ENCODE measurements around the gene MADCAM1.

Gene MADCAM1

DNA sequence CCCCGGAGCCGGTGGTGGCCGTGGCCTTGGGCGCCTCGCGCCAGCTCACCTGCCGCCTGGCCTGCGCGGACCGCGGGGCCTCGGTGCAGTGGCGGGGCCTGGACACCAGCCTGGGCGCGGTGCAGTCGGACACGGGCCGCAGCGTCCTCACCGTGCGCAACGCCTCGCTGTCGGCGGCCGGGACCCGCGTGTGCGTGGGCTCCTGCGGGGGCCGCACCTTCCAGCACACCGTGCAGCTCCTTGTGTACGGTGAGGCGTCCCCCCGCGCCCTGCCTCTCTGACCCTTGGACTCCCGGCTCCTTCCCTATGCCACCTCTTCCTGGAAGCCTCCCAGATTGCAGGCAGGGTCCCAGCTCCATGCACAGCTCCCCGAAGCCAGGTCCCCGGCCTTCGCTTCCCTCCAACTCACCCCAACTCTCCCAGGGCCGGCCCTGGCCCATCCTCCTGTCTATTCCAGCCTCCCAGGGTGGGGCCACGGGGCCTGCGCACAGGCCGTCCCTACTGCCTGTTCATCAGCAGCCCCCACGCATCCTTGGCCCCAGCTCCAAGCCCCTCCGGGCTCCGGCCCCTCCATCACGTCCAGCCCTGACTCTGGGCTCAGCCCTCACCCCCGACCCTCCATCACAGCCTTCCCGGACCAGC, 1.7 kb downstream of the MADCAM1 start:
- H3K27me3 ChIP-seq (ENCODE audit: control insufficient read depth, insufficient read depth, low read length, poor library complexity, severe bottlenecking), result peaks cover 53% of the 10 kb centered on the region
- no peaks in the 10 kb centered on the region for H3K9me3 ChIP-seq (ENCODE audit: control insufficient read depth, low read length)
- peaks cover 6% of the 10 kb centered on the region for H3K4me1 ChIP-seq (ENCODE audit: control insufficient read depth, insufficient read depth, low read length)
- no peak overlapping the region for H3K27ac ChIP-seq (ENCODE audit: insufficient read depth, low read depth, low read length, poor library complexity, severe bottlenecking)
- H3K4me3 ChIP-seq (ENCODE audit: insufficient read depth, low read depth, low read length), result peak overlapping the region; percentile 18
- no peaks in the 10 kb centered on the region for H3K36me3 ChIP-seq (ENCODE audit: control insufficient read depth, insufficient read depth, low read length)
- 16 to 17% methylated on average over 50 of the region's 50 CpGs for WGBS, 2 experiments

DNA sequence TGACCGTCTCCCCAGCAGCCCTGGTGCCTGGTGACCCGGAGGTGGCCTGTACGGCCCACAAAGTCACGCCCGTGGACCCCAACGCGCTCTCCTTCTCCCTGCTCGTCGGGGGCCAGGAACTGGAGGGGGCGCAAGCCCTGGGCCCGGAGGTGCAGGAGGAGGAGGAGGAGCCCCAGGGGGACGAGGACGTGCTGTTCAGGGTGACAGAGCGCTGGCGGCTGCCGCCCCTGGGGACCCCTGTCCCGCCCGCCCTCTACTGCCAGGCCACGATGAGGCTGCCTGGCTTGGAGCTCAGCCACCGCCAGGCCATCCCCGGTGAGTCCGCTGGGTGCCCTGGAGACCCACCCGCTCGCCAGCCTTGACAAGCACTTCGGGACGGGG, 2.2 kb downstream of the MADCAM1 start:
- 64 to 65% methylated on average over 26 of the region's 26 CpGs for WGBS, 2 experiments
- no peak overlapping the region for H3K27ac ChIP-seq (ENCODE audit: insufficient read depth, low read depth, low read length, poor library complexity, severe bottlenecking)
- no peak overlapping the region for H3K4me3 ChIP-seq (ENCODE audit: insufficient read depth, low read depth, low read length)
- H3K4me1 ChIP-seq (ENCODE audit: control insufficient read depth, insufficient read depth, low read length), result peaks cover 6% of the 10 kb centered on the region
- peaks cover 53% of the 10 kb centered on the region for H3K27me3 ChIP-seq (ENCODE audit: control insufficient read depth, insufficient read depth, low read length, poor library complexity, severe bottlenecking)
- no peaks in the 10 kb centered on the region for H3K9me3 ChIP-seq (ENCODE audit: control insufficient read depth, low read length)
- H3K36me3 ChIP-seq (ENCODE audit: control insufficient read depth, insufficient read depth, low read length), result no peaks in the 10 kb centered on the region

- Histone ChIP-seq H3K4me3 (ENCODE audit: insufficient read depth, low read depth, low read length) (no peak overlapping the region), H3K4me1 (ENCODE audit: control insufficient read depth, insufficient read depth, low read length) (peaks cover 6% of the 10 kb centered on the region), H3K9me3 (ENCODE audit: control insufficient read depth, low read length) (no peaks in the 10 kb centered on the region), H3K27me3 (ENCODE audit: control insufficient read depth, insufficient read depth, low read length, poor library complexity, severe bottlenecking) (peaks cover 53% of the 10 kb centered on the region), H3K36me3 (ENCODE audit: control insufficient read depth, insufficient read depth, low read length) (no peaks in the 10 kb centered on the region), H3K27ac (ENCODE audit: insufficient read depth, low read depth, low read length, poor library complexity, severe bottlenecking) (no peak overlapping the region)
- 89% methylated on average over 31 of the region's 31 CpGs for WGBS, 2 experiments
Measured at GRCh38 chr19:498977-499623, 2.8 kb downstream of the MADCAM1 start.

GRCh38 chr19:501646-502045, 5.4 kb downstream of the MADCAM1 start:
- WGBS, 2 experiments, result 89 to 91% methylated on average over 17 of the region's 17 CpGs
- H3K9me3 ChIP-seq (ENCODE audit: control insufficient read depth, low read length), result no peaks in the 10 kb centered on the region
- peaks cover 6% of the 10 kb centered on the region for H3K4me1 ChIP-seq (ENCODE audit: control insufficient read depth, insufficient read depth, low read length)
- no peaks in the 10 kb centered on the region for H3K36me3 ChIP-seq (ENCODE audit: control insufficient read depth, insufficient read depth, low read length)
- H3K27ac ChIP-seq (ENCODE audit: insufficient read depth, low read depth, low read length, poor library complexity, severe bottlenecking), result no peak overlapping the region
- H3K27me3 ChIP-seq (ENCODE audit: control insufficient read depth, insufficient read depth, low read length, poor library complexity, severe bottlenecking), result peaks cover 40% of the 10 kb centered on the region
- no peak overlapping the region for H3K4me3 ChIP-seq (ENCODE audit: insufficient read depth, low read depth, low read length)

DNA sequence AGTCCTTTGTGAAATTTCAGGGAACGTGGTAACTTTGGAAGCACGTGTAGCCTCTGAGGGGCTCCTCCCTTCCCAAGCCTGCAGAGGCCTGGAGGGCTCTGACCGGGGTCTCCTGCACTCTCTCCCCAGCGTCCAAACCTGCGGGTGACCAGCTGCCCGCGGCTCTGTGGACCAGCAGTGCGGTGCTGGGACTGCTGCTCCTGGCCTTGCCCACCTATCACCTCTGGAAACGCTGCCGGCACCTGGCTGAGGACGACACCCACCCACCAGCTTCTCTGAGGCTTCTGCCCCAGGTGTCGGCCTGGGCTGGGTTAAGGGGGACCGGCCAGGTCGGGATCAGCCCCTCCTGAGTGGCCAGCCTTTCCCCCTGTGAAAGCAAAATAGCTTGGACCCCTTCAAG, 8.3 kb downstream of the MADCAM1 start:
- H3K4me3 ChIP-seq (ENCODE audit: insufficient read depth, low read depth, low read length), result no peak overlapping the region
- WGBS, 2 experiments, result 88 to 90% methylated on average over 14 of the region's 14 CpGs
- H3K4me1 ChIP-seq (ENCODE audit: control insufficient read depth, insufficient read depth, low read length), result peaks cover 5% of the 10 kb centered on the region
- H3K27ac ChIP-seq (ENCODE audit: insufficient read depth, low read depth, low read length, poor library complexity, severe bottlenecking), result no peak overlapping the region
- H3K36me3 ChIP-seq (ENCODE audit: control insufficient read depth, insufficient read depth, low read length), result no peaks in the 10 kb centered on the region
- H3K9me3 ChIP-seq (ENCODE audit: control insufficient read depth, low read length), result no peaks in the 10 kb centered on the region
- peaks cover 10% of the 10 kb centered on the region for H3K27me3 ChIP-seq (ENCODE audit: control insufficient read depth, insufficient read depth, low read length, poor library complexity, severe bottlenecking)

DNA sequence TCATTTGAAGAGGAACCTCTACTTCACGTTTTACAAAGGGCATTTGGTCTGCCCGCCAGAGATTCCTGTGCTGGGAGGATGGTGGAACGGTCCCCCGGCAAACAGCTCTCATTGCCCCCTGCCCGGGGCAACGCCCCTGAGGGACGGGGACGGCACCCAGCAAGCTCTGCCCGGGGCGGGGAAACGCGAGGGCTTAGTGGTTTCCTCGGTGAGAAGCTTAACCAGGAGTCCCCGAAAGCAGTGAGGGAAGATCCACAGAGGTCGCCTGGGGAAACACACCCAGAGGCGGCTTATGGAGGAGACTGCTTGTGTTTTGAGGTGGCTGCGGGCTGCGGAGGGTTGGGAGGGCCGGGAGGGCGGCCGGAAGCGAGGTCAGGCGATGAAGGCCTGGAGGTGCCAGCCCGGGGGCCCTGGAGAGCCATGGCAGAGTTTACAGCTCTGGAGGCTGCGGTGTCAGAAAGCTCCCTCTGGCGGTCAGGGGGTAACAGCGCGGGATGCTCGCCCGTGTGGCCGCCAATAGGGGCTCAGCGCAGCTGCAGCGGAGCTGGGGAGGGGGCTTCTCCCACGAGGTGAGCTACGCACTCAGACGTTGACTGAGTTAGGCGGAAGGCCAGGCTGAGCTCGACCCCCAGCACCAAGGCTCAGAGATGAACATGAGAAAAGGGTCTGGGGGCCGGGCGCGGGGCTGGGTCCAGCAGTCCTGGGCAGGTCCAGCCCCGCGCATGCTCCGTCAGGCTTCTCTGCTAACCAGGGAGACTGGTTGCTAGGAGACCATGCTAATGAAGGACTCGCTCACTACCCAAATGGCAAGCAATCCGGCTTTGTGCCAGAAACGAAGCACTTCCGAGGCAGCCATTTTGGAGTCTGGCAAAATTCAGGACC, 10.4 kb downstream of the MADCAM1 start:
- 9% methylated on average over 48 of the region's 48 CpGs for WGBS, 2 experiments
- Histone ChIP-seq H3K4me3 (ENCODE audit: insufficient read depth, low read depth, low read length) (peak overlapping the region; percentile 99), H3K27me3 (ENCODE audit: control insufficient read depth, insufficient read depth, low read length, poor library complexity, severe bottlenecking) (no peaks in the 10 kb centered on the region), H3K4me1 (ENCODE audit: control insufficient read depth, insufficient read depth, low read length) (peaks cover 15% of the 10 kb centered on the region), H3K27ac (ENCODE audit: insufficient read depth, low read depth, low read length, poor library complexity, severe bottlenecking) (peak overlapping the region; percentile 99), H3K9me3 (ENCODE audit: control insufficient read depth, low read length) (no peaks in the 10 kb centered on the region), H3K36me3 (ENCODE audit: control insufficient read depth, insufficient read depth, low read length) (no peaks in the 10 kb centered on the region)

GRCh38 chr19:507286-508203, 11.3 kb downstream of the MADCAM1 start, which contains the start of gene TPGS1:
Gene TPGS1, plus strand, starts transcription at chr19:507497. Its CDS starts 10 bp downstream, at chr19:507507.
- 2% methylated on average over 81 of the region's 81 CpGs for WGBS, 2 experiments

DNA sequence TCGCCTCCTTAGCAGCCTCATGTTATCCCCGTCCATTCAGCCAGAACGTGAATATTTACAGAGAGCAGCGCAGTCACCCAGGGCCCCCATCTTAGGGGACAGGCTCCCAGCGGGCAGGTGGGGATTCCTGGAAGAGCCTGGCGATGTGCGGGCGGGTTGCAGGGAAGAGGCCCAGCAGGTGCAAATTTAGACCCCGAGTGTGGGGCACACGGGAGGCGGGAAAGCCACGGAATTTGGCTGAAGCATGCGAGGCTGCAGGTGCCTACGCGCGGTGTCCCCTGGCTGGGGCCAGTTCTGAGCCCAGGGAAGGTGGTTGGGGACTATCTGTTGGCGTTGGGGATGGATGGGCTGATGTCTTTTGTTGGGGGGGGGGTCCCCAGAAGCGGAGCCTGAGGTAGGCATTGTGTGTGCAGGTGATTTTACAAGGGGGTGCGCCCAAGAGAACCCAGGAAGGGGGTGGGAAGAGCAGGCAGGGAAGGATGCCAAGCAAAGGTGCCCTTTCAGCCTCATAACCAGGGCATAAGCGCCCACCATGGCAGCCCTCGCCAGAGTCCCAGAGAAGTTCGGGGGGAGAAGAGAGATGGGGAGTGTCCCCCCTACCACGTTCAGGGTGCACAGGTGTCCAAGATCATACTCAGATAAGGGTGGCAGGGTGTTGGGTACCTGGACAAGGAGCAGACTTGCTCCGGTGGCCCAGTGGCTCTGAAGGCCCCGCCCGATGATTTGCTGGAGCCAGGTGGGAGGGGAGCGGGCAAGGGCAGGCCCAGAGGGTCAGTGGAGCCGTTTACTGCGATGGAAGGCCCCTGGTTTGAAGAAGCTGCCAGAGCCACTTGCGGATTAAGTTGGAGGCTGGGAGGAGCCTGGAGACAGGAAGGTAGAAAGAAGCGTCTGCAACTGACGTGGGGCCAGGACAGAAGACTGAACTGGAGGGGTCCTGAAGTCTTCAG, 12.2 kb downstream of the MADCAM1 start:
- H3K4me3 ChIP-seq (ENCODE audit: insufficient read depth, low read depth, low read length), result peak overlapping the region; percentile 99

More at GRCh38 chr19:507286-508203, 11.3 kb downstream of the MADCAM1 start, which contains the start of gene TPGS1:
- Histone ChIP-seq H3K9me3 (ENCODE audit: control insufficient read depth, low read length) (no peaks in the 10 kb centered on the region), H3K4me3 (ENCODE audit: insufficient read depth, low read depth, low read length) (peak within 1 kb of the TSS; percentile 99), H3K27me3 (ENCODE audit: control insufficient read depth, insufficient read depth, low read length, poor library complexity, severe bottlenecking) (no peaks in the 10 kb centered on the region), H3K4me1 (ENCODE audit: control insufficient read depth, insufficient read depth, low read length) (peaks cover 17% of the 10 kb centered on the region), H3K27ac (ENCODE audit: insufficient read depth, low read depth, low read length, poor library complexity, severe bottlenecking) (peak within 1 kb of the TSS; percentile 99), H3K36me3 (ENCODE audit: control insufficient read depth, insufficient read depth, low read length) (no peaks in the 10 kb centered on the region)

More for the DNA sequence above, 12.2 kb downstream of the MADCAM1 start:
- no peaks in the 10 kb centered on the region for H3K27me3 ChIP-seq (ENCODE audit: control insufficient read depth, insufficient read depth, low read length, poor library complexity, severe bottlenecking)
- 70% methylated on average over 32 of the region's 32 CpGs for WGBS, 2 experiments
- H3K9me3 ChIP-seq (ENCODE audit: control insufficient read depth, low read length), result no peaks in the 10 kb centered on the region
- no peaks in the 10 kb centered on the region for H3K36me3 ChIP-seq (ENCODE audit: control insufficient read depth, insufficient read depth, low read length)
- no peak overlapping the region for H3K27ac ChIP-seq (ENCODE audit: insufficient read depth, low read depth, low read length, poor library complexity, severe bottlenecking)
- peaks cover 17% of the 10 kb centered on the region for H3K4me1 ChIP-seq (ENCODE audit: control insufficient read depth, insufficient read depth, low read length)
